Trophoblast cell (in vitro differentiated cells and primary cell): ENCODE data around the gene NAA50.

Experiments used
- DNase-seq, 2 donors: peaks; one replicate each; pipeline ENCODE4 v3.0.0-alpha.2; 2016
- H2AFZ ChIP-seq: 2 replicates; pipeline ENCODE4 v1.6.1; 2013; ENCODE audit warnings: low read length, moderate library complexity, mild to moderate bottlenecking; ENCODE audit not compliant: insufficient read depth, poor library complexity
- H2AK5ac ChIP-seq: 2 replicates; pipeline ENCODE4 v1.6.1; 2013; ENCODE audit warnings: mild to moderate bottlenecking, low read length
- H2BK120ac ChIP-seq: 2 replicates; pipeline ENCODE4 v1.6.1; 2013; ENCODE audit warnings: low read length, mild to moderate bottlenecking, moderate library complexity; ENCODE audit not compliant: insufficient read depth, poor library complexity
- H2BK12ac ChIP-seq: 2 replicates; pipeline ENCODE4 v1.6.1; 2013; ENCODE audit warnings: mild to moderate bottlenecking, low read length, moderate library complexity
- H2BK5ac ChIP-seq: 2 replicates; pipeline ENCODE4 v1.6.1; 2013; ENCODE audit warnings: low read length, low read depth, moderate library complexity, mild to moderate bottlenecking; ENCODE audit not compliant: poor library complexity
- H3K14ac ChIP-seq: 2 replicates; pipeline ENCODE4 v1.6.1; 2013; ENCODE audit warnings: mild to moderate bottlenecking, low read length
- H3K18ac ChIP-seq: 2 replicates; pipeline ENCODE4 v1.6.1; 2013; ENCODE audit warnings: mild to moderate bottlenecking, low read length
- H3K23ac ChIP-seq: 2 replicates; pipeline ENCODE4 v1.6.1; 2013; ENCODE audit warnings: low read length
- H3K27ac ChIP-seq: 2 replicates; pipeline ENCODE4 v1.5.1; 2013; ENCODE audit warnings: low read depth, mild to moderate bottlenecking, inconsistent platforms, low read length, moderate library complexity
- H3K27me3 ChIP-seq: 2 replicates; pipeline ENCODE4 v1.6.1; 2013; ENCODE audit warnings: inconsistent platforms, mild to moderate bottlenecking, low read length, moderate library complexity; ENCODE audit not compliant: insufficient read depth
- H3K36me3 ChIP-seq, 2 experiments: 1 replicate in 1 of 2; 2 replicates in 1 of 2; pipeline ENCODE4 v1.6.1; 2013; ENCODE audit warnings: low read length in 2 of 2, mild to moderate bottlenecking in 2 of 2, moderate library complexity in 1 of 2; ENCODE audit not compliant: insufficient read depth in 2 of 2, control insufficient read depth in 1 of 2
- H3K4ac ChIP-seq: 2 replicates; pipeline ENCODE4 v1.6.1; 2013; ENCODE audit warnings: low read depth, mild to moderate bottlenecking, low read length, moderate library complexity
- H3K4me1 ChIP-seq, 2 experiments: 1 replicate in 1 of 2; 2 replicates in 1 of 2; pipeline ENCODE4 v1.6.1; 2013; ENCODE audit warnings: low read length in 2 of 2, mild to moderate bottlenecking in 2 of 2, moderate library complexity in 1 of 2; ENCODE audit not compliant: insufficient read depth in 2 of 2, control insufficient read depth in 1 of 2
- H3K4me2 ChIP-seq: 2 replicates; pipeline ENCODE4 v1.6.1; 2013; ENCODE audit warnings: inconsistent platforms, mild to moderate bottlenecking, low read length, moderate library complexity
- H3K4me3 ChIP-seq: 2 replicates; pipeline ENCODE4 v1.5.1; 2013; ENCODE audit warnings: mild to moderate bottlenecking, low read depth, low read length, inconsistent platforms
- H3K79me1 ChIP-seq: one replicate; pipeline ENCODE4 v1.6.1; 2013; ENCODE audit warnings: low read length
- H3K79me2 ChIP-seq: 2 replicates; pipeline ENCODE4 v1.6.1; 2013; ENCODE audit warnings: low read length, mild to moderate bottlenecking; ENCODE audit not compliant: control insufficient read depth, insufficient read depth, poor library complexity
- H3K9ac ChIP-seq: 2 replicates; pipeline ENCODE4 v1.6.1; 2013; ENCODE audit warnings: mild to moderate bottlenecking, low read length
- H3K9me3 ChIP-seq: 2 replicates; pipeline ENCODE4 v1.6.1; 2013; ENCODE audit warnings: low read depth, mild to moderate bottlenecking, control low read depth, inconsistent platforms, low read length; ENCODE audit not compliant: insufficient read depth
- H4K12ac ChIP-seq: 2 replicates; pipeline ENCODE4 v1.6.1; 2013; ENCODE audit warnings: low read depth, mild to moderate bottlenecking, low read length, moderate library complexity
- H4K8ac ChIP-seq: 2 replicates; pipeline ENCODE4 v1.6.1; 2013; ENCODE audit warnings: low read depth, mild to moderate bottlenecking, low read length, moderate library complexity
- H4K91ac ChIP-seq: one replicate; pipeline ENCODE4 v1.6.1; 2013; ENCODE audit warnings: low read depth, mild to moderate bottlenecking, low read length, moderate library complexity
- WGBS: extraction: QIAGEN DNeasy Blood & Tissue Kit; methylation state at CpG from one replicate; pipeline ENCODE4 v1.1.7; 2013; ENCODE audit warnings: missing lambda C conversion rate; ENCODE audit not compliant: insufficient read length, insufficient coverage; ENCODE audit errors: extremely low coverage; 5-methylcytosine and 5-hydroxymethylcytosine counted together

Gene NAA50

DNA sequence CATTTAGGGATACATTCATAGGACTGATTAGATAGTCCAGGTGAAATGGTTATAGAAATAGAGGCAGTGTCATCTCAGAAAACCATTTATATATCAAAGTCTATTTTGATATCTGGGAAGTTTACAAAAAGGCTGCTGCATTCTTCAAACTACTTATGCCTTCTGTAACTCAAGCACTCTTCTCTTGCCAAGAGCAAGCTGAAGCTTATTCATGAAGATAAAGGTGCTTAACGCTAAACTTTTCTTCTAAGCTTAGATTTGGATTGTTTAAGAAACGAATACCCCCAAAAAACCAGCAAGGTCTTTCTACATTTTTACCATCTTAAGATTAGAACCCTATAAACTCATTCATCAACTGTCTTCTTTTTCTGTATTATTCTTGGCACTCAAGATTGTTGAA is 26.3 kb downstream of the NAA50 start:
- H3K4ac ChIP-seq: no peak overlapping the region
- DNase-seq: no peak
- H2BK12ac ChIP-seq: no peak overlapping the region
- H3K79me1 ChIP-seq: no peaks in the 10 kb centered on the region
- peaks cover 2% of the 10 kb centered on the region for H3K9me3 ChIP-seq
- H3K18ac ChIP-seq: no peak overlapping the region
- H3K14ac ChIP-seq: no peak overlapping the region
- H3K4me2 ChIP-seq: no peak overlapping the region
- H3K79me2 ChIP-seq: no peaks in the 10 kb centered on the region
- H3K23ac ChIP-seq: no peak overlapping the region
- H2AFZ ChIP-seq: no peak overlapping the region
- no peak overlapping the region for H3K4me3 ChIP-seq
- H4K91ac ChIP-seq: no peak overlapping the region
- no peak overlapping the region for H2BK120ac ChIP-seq
- no peak overlapping the region for H4K8ac ChIP-seq
- H3K36me3 ChIP-seq: peaks cover 2 to 7% of the 10 kb centered on the region in 2 experiments
- WGBS: no CpG with 5 or more reads among the region's 2 CpGs
- H4K12ac ChIP-seq: no peak overlapping the region
- H3K4me1 ChIP-seq: no peaks in the 10 kb centered on the region
- H2BK5ac ChIP-seq: no peak overlapping the region
- H3K9ac ChIP-seq: no peak overlapping the region
- no peak overlapping the region for H2AK5ac ChIP-seq
- H3K27ac ChIP-seq: no peak overlapping the region
- no peaks in the 10 kb centered on the region for H3K27me3 ChIP-seq

DNA sequence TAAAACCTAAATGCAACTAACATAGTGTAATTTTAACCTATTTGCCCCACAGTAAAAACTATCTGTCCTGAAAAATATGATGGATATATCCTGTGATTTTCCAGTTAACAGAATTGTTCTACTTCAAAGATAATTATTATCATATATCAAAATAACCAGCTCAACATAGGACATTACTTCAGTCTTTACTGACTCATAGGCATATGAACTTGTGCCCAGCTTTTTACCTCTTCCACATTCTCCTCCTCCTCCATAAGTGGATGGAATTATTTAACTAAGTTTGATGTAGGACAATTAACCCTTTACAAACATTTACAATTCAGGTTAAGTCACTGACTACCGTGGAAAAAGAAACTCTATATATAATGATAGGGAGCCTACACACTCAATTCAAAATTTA is 26.8 kb downstream of the NAA50 start:
- H3K79me1 ChIP-seq: no peaks in the 10 kb centered on the region
- no peak overlapping the region for H2BK12ac ChIP-seq
- H3K4me3 ChIP-seq: no peak overlapping the region
- H4K8ac ChIP-seq: no peak overlapping the region
- no peak overlapping the region for H2BK120ac ChIP-seq
- H3K18ac ChIP-seq: no peak overlapping the region
- no peak overlapping the region for H3K14ac ChIP-seq
- H3K27me3 ChIP-seq: no peaks in the 10 kb centered on the region
- H3K27ac ChIP-seq: no peak overlapping the region
- no peak overlapping the region for H3K4ac ChIP-seq
- H3K9me3 ChIP-seq: peaks cover 2% of the 10 kb centered on the region
- peaks cover 2 to 7% of the 10 kb centered on the region in 2 experiments for H3K36me3 ChIP-seq
- WGBS: no CpG with 5 or more reads among the region's 1 CpG
- H4K12ac ChIP-seq: no peak overlapping the region
- H3K23ac ChIP-seq: no peak overlapping the region
- no peak overlapping the region for H2BK5ac ChIP-seq
- no peaks in the 10 kb centered on the region for H3K79me2 ChIP-seq
- no peak for DNase-seq
- no peak overlapping the region for H2AK5ac ChIP-seq
- no peaks in the 10 kb centered on the region for H3K4me1 ChIP-seq
- no peak overlapping the region for H4K91ac ChIP-seq
- H3K4me2 ChIP-seq: no peak overlapping the region
- no peak overlapping the region for H2AFZ ChIP-seq
- no peak overlapping the region for H3K9ac ChIP-seq

GRCh38 chr3:113717818-113718217 is 28.2 kb downstream of the NAA50 start:
- no peak overlapping the region for H3K23ac ChIP-seq
- no peak for DNase-seq

GRCh38 chr3:113717308-113717707 is 28.7 kb downstream of the NAA50 start:
- no peak for DNase-seq
- Histone ChIP-seq H3K9ac (no peak overlapping the region), H3K23ac (no peak overlapping the region), H3K79me2 (no peaks in the 10 kb centered on the region), H2AK5ac (no peak overlapping the region), H3K27me3 (no peaks in the 10 kb centered on the region), H2BK120ac (no peak overlapping the region), H3K4me3 (no peak overlapping the region), H3K4ac (no peak overlapping the region), H4K12ac (no peak overlapping the region), H2AFZ (no peak overlapping the region), H4K8ac (no peak overlapping the region), H3K4me1 (no peaks in the 10 kb centered on the region), H3K79me1 (no peaks in the 10 kb centered on the region), H3K36me3 (peaks cover 2 to 7% of the 10 kb centered on the region in 2 experiments), H2BK5ac (no peak overlapping the region), H3K27ac (no peak overlapping the region), H4K91ac (no peak overlapping the region), H3K18ac (no peak overlapping the region), H3K9me3 (peaks cover 2% of the 10 kb centered on the region), H3K4me2 (no peak overlapping the region), H3K14ac (no peak overlapping the region), H2BK12ac (no peak overlapping the region)
- no CpG with 5 or more reads among the region's 3 CpGs for WGBS

More at GRCh38 chr3:113717818-113718217, 28.2 kb downstream of the NAA50 start:
- H3K36me3 ChIP-seq: peaks cover 2 to 7% of the 10 kb centered on the region in 2 experiments
- H4K91ac ChIP-seq: no peak overlapping the region
- H3K4me3 ChIP-seq: no peak overlapping the region
- H2AFZ ChIP-seq: no peak overlapping the region
- no peaks in the 10 kb centered on the region for H3K27me3 ChIP-seq
- no peak overlapping the region for H2BK120ac ChIP-seq
- no peaks in the 10 kb centered on the region for H3K79me1 ChIP-seq
- H3K4me2 ChIP-seq: no peak overlapping the region
- H3K79me2 ChIP-seq: no peaks in the 10 kb centered on the region
- WGBS: no CpG with 5 or more reads among the region's 3 CpGs
- H4K12ac ChIP-seq: no peak overlapping the region
- no peak overlapping the region for H3K27ac ChIP-seq
- H4K8ac ChIP-seq: no peak overlapping the region
- no peak overlapping the region for H3K4ac ChIP-seq
- H3K4me1 ChIP-seq: no peaks in the 10 kb centered on the region
- H3K14ac ChIP-seq: no peak overlapping the region
- no peak overlapping the region for H3K9ac ChIP-seq
- no peak overlapping the region for H2BK12ac ChIP-seq
- H3K9me3 ChIP-seq: peaks cover 2% of the 10 kb centered on the region
- H3K18ac ChIP-seq: no peak overlapping the region
- no peak overlapping the region for H2AK5ac ChIP-seq
- no peak overlapping the region for H2BK5ac ChIP-seq
